Body of pancreas (tissue), 4 donors: ENCODE measurements around the gene TULP1. TPM values are rescaled to one million over a fixed set of nuclear protein-coding genes. Genes with fewer than 3 reads are reported as not detected.

Experiments used
- ATAC-seq: fragments of 150-250 bp; one replicate; pipeline ENCODE4 v1.9.1; 2016
- DNase-seq, 4 donors: peaks; one replicate each; pipeline ENCODE4 v3.0.0-alpha.2; 2019
- H3K27ac ChIP-seq, 4 donors: fragments of 200-600 bp; sonication (generic); 1 replicate in 3 of 4; 2 replicates in 1 of 4; pipeline versions ENCODE4 v1.5.1 to v1.6.1; 2016 to 2019; ENCODE audit warnings: mild to moderate bottlenecking in 1 of 4, mixed read lengths in 1 of 4, moderate library complexity in 1 of 4
- H3K27me3 ChIP-seq, 2 donors: fragments of 200-600 bp; sonication (generic); one replicate each; pipeline ENCODE4 v1.6.0; 2016; ENCODE audit warnings: mild to moderate bottlenecking in 1 of 2
- H3K36me3 ChIP-seq, 2 donors: fragments of 200-600 bp; sonication (generic); replicated peaks in 1 of 2; 2 replicates each; pipeline ENCODE4 v1.5.1; 2016; ENCODE audit warnings: low read depth in 2 of 2; ENCODE audit not compliant: insufficient read depth in 1 of 2
- H3K4me1 ChIP-seq: fragments of 200-600 bp; sonication (generic); one replicate; pipeline ENCODE4 v1.6.0; 2016
- H3K4me3 ChIP-seq, 2 donors: fragments of 200-600 bp; sonication (generic); 1 replicate in 1 of 2; 2 replicates in 1 of 2; pipeline ENCODE4 v1.5.1; 2016 to 2019
- H3K9me3 ChIP-seq, 3 donors: fragments of 200-600 bp; sonication (generic); 1 replicate in 2 of 3; 2 replicates in 1 of 3; pipeline ENCODE4 v1.5.1; 2016
- POLR2A ChIP-seq, 3 donors: fragments of 450-650 bp; IDR thresholded peaks; one replicate each; pipeline ENCODE4 v1.6.1; 2016; ENCODE audit warnings: antibody characterized with exemption in 3 of 3, mild to moderate bottlenecking in 2 of 3
- WGBS, 2 donors: methylation state at CpG; one replicate each; pipeline ENCODE4 v1.1.5; 2017; 5-methylcytosine and 5-hydroxymethylcytosine counted together
- intact Hi-C: fragments of 100-400 bp; cut with DNase I; formaldehyde crosslinking; loops from one replicate; pipeline ENCODE4 v1.15.1; 2023
- total RNA-seq, 2 donors: library from RNA; depleted of rRNA; stranded (reverse); fragments of >200 nt; gene quantifications; one replicate each; pipeline ENCODE4 v1.1.0, GENCODE V29; 2016
- TF ChIP-seq, protein P1 (sequence below), 7 experiments: fragments of 450-650 bp in 4 of 7; fragments of 200-600 bp in 3 of 7; sonication (generic) in 3 of 7; IDR thresholded peaks; one replicate each; pipeline ENCODE4 v1.5.1; 2016 to 2019; ENCODE audit warnings: antibody characterized with exemption in 7 of 7

Gene TULP1
- total RNA-seq, 2 donors from 2014 or later: not detected

DNA sequence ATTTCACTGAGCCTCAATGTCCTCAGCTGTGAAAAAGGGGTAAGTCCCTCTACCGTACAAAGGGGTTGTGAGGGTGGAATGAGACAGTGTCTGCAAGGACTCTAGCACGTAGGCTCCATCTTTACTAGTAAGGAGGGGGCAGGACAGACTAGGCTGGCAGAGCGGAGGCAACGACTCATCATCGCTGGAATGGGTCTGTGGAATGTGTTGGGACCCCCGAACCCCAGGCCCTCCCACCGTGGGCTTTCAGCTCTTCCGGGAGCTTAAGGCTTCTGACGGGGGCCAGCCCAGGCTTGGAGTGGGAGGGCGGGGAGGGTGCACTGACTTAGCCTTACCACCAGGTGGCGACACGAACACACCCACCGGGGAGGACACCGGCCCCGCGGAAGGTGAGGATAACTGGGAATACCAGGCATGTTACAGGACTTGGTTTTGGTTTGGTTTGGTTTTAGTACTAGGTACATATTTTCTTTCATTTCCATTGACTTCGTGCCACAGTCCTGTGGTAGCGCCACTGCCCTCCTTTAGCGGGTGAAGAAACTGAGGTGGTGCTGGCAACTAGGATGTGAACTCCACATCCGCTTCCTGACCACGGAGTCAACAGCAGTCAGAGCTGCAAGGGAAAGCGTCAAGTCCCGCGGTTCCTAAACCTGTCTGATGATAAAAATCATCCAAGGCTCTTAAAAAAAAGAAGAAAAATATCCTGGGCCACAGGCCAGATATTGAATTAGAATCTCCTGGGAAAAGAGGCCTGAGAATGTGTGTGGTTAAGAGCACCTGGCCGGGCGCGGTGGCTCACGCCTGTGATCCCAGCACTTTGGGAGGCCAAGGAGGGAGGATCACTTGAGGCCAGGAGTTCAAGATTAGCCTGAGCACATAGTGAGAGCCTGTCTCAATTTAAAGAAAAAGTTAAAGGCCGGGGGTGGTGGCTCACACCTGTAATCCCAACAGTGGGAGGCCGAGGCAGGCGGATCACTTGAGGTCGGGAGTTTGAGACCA, 10.3 kb upstream of the TULP1 start:
- ATAC-seq: peak; percentile 93
- intact Hi-C loops: loop anchor here (5.0 kb wide), 1 partner anchor 214 kb away; the partner anchor contains the start of gene ARMC12
- H3K27me3 ChIP-seq: no peaks in the 10 kb centered on the region

DNA sequence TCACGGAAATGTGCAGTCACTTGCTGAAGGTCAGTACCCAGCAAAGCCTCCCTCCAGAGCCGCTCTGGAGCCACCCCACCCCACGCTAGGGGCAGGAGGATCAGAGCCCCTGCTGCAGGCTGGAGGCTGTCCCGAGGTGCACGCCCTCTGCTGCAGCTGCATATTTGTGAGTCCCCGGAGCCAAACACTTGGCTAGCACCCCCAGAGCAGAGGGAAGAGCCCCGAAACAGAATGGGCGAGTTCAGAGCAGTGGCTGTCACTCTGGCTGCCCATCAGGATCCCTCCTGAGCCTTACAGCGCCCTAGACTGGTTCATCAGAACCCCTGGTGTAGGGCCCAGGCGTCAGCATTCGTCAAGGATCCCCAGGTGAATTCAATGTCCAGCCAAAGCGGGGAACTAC, 9.5 kb upstream of the TULP1 start:
- 48 to 72% methylated on average over 6 to 12 of the region's 12 CpGs for WGBS, 2 donors
- intact Hi-C loops: loop anchor here (5.0 kb wide), 1 partner anchor 215 kb away; the partner anchor contains the start of gene ARMC12
- Histone ChIP-seq H3K4me3 (no peak overlapping the region), H3K27ac (no peak overlapping the region), H3K9me3 (no peaks in the 10 kb centered on the region), H3K27me3 (no peaks in the 10 kb centered on the region), H3K36me3 (no peaks in the 10 kb centered on the region), H3K4me1 (peaks cover 9% of the 10 kb centered on the region)
- DNase-seq: no peak
- TF ChIP-seq, protein P1, sequence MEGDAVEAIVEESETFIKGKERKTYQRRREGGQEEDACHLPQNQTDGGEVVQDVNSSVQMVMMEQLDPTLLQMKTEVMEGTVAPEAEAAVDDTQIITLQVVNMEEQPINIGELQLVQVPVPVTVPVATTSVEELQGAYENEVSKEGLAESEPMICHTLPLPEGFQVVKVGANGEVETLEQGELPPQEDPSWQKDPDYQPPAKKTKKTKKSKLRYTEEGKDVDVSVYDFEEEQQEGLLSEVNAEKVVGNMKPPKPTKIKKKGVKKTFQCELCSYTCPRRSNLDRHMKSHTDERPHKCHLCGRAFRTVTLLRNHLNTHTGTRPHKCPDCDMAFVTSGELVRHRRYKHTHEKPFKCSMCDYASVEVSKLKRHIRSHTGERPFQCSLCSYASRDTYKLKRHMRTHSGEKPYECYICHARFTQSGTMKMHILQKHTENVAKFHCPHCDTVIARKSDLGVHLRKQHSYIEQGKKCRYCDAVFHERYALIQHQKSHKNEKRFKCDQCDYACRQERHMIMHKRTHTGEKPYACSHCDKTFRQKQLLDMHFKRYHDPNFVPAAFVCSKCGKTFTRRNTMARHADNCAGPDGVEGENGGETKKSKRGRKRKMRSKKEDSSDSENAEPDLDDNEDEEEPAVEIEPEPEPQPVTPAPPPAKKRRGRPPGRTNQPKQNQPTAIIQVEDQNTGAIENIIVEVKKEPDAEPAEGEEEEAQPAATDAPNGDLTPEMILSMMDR (IDR thresholded peaks at IDR 0.05): no peak
- TF ChIP-seq POLR2A (IDR thresholded peaks at IDR 0.05): no peak
- no peak for ATAC-seq

More for the DNA sequence above, 10.3 kb upstream of the TULP1 start:
- H3K27ac ChIP-seq: peak overlapping the region in 2 of 4 donors; percentile 3 to 39
- WGBS, 2 donors: 25 to 35% methylated on average over 15 to 32 of the region's 32 CpGs
- no peak overlapping the region for H3K4me3 ChIP-seq
- H3K4me1 ChIP-seq: peaks cover 9% of the 10 kb centered on the region
- no peak for TF ChIP-seq POLR2A (IDR thresholded peaks at IDR 0.05)
- TF ChIP-seq, protein P1 (IDR thresholded peaks at IDR 0.05): peak; percentile 82 to 99 (median 90)
- no peaks in the 10 kb centered on the region for H3K36me3 ChIP-seq
- peak; percentile 70 to 81 (median 76) for DNase-seq
- no peaks in the 10 kb centered on the region for H3K9me3 ChIP-seq

DNA sequence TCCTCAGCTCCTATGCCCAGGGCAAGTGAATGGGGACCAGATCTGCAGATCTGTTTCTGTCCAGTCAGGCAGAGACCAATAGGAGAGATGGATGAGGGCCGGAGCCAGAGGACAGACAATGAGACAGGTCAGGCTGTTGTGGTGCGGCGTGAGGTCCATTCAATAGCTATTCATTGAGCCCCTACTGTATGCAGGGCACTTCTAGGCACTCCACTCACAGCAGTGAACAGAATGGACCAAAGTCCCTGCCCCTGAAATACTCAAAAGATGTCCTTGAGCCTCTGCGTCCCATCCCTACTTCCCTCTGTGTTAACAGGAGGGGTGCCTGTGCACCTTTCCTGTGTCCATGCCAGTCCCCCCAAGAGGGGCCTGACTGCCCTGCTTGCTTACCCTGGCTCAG, 8.5 kb upstream of the TULP1 start:
- 92% methylated on average over 4 of the region's 4 CpGs; no CpG with 5 or more reads in 1 of the 2 donors for WGBS, 2 donors
- Histone ChIP-seq H3K36me3 (no peaks in the 10 kb centered on the region), H3K27me3 (no peaks in the 10 kb centered on the region), H3K9me3 (no peaks in the 10 kb centered on the region), H3K4me3 (no peak overlapping the region), H3K4me1 (peaks cover 9% of the 10 kb centered on the region), H3K27ac (no peak overlapping the region)
- TF ChIP-seq, protein P1 (IDR thresholded peaks at IDR 0.05): no peak
- no peak for TF ChIP-seq POLR2A (IDR thresholded peaks at IDR 0.05)
- intact Hi-C loops: loop anchor here (5.0 kb wide), 1 partner anchor 216 kb away; the partner anchor contains the start of gene ARMC12
- ATAC-seq (no peak), DNase-seq (no peak)

DNA sequence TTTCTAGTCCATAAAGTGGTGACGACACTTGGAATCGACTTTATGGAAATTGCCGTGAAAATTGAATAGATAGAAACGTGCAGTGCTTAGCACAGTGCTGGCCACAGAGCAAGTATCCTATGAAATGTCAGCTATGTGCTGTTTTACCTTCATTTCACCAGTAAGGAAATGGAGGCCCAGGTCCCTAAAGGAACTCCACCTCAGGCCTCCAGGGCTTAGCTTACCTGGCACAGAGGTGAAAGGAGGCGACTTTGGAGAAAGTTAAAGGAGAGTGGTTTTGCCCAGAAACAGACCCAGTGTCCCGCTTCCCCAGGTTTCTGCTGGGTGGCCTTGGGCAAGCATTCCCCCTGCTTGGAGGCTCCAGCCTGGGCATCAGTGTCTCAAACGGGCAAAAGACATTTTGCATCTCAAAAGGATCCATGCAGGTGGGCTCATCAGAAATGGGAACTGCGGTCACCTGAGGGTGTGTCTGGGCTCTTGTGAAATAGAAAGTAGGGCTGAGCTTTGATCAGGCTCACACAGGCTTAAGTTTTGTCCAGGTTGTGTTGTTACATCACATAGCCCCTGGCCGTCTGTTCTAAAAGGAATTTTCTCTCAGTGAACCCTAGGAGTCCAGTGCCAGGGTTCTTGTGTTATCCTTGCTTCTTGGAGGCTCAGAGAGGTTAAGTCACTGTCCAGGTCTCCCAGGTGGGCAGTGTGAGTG, 6.8 kb upstream of the TULP1 start:
- Histone ChIP-seq H3K9me3 (no peaks in the 10 kb centered on the region), H3K4me3 (no peak overlapping the region), H3K36me3 (no peaks in the 10 kb centered on the region), H3K27ac (no peak overlapping the region), H3K27me3 (no peaks in the 10 kb centered on the region), H3K4me1 (peaks cover 9% of the 10 kb centered on the region)
- ATAC-seq (no peak), DNase-seq (no peak)
- 79 to 83% methylated on average over 8 to 9 of the region's 9 CpGs for WGBS, 2 donors
- intact Hi-C loops: loop anchor here (5.0 kb wide), 1 partner anchor 218 kb away; the partner anchor contains the start of gene ARMC12
- TF ChIP-seq, protein P1 (IDR thresholded peaks at IDR 0.05): no peak
- no peak for TF ChIP-seq POLR2A (IDR thresholded peaks at IDR 0.05)
